Measurements from ENCODE around the gene SMTNL2.

DNA sequence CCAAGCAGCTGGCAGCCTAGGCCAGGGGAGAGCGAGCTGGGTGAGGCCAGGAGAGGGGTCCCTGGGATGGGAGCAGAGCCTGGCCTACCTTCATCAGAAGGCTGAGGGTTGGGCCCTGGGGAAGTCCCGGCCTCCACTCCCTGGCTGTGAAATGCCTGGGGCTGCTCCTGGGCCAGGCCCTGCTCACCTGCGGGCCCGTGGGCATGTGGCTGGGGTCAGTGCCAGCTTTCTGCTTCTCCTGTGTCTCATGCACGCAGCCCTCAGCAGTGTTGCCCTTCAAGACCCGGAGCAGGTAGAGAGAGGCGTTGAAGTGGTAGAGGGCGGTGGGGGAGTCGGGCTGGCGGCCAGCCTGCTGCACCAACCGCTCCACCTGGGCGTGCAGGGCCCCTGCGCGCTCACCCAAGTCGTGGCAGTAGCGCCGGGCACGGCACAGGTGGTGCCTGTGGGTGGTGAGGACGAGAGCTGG, 41.6 kb upstream of the SMTNL2 start:
- TF ChIP-seq, protein P1, sequence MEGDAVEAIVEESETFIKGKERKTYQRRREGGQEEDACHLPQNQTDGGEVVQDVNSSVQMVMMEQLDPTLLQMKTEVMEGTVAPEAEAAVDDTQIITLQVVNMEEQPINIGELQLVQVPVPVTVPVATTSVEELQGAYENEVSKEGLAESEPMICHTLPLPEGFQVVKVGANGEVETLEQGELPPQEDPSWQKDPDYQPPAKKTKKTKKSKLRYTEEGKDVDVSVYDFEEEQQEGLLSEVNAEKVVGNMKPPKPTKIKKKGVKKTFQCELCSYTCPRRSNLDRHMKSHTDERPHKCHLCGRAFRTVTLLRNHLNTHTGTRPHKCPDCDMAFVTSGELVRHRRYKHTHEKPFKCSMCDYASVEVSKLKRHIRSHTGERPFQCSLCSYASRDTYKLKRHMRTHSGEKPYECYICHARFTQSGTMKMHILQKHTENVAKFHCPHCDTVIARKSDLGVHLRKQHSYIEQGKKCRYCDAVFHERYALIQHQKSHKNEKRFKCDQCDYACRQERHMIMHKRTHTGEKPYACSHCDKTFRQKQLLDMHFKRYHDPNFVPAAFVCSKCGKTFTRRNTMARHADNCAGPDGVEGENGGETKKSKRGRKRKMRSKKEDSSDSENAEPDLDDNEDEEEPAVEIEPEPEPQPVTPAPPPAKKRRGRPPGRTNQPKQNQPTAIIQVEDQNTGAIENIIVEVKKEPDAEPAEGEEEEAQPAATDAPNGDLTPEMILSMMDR (IDR thresholded peaks at IDR 0.05): no peak
- TF ChIP-seq POLR2A (IDR thresholded peaks at IDR 0.05; ENCODE audit: low read depth): no peak
